HG03175 (cell line): ENCODE measurements around the gene KRT80.

Experiments used
- ATAC-seq: cut with Tn5 transposase; IDR thresholded peaks from one replicate; pipeline ENCODE4 v1.9.1; 2021; ENCODE audit warnings: mild to moderate bottlenecking, moderate library complexity; ENCODE audit not compliant: unreplicated experiment

Gene KRT80

DNA sequence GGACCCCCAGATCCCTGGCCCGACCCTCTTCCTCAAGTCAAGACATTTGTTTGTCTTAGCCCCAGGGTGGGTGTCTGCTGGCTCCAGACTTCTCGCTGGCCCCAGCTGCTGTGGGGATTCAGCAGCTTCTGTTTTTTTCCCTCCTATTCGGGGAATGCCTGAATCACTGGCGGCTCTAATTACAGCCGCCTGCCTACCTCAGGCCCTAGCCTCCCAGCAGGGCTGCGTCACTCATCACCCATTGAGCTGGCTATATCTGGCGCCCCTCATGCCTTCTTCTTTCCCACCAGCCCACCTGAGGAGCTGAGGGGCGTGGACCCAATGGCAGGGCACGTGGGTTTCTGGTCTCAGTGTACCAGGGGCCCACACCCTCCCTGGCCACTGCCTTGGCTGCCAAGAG, 10.1 kb downstream of the KRT80 start:
- ATAC-seq, result no peak

DNA sequence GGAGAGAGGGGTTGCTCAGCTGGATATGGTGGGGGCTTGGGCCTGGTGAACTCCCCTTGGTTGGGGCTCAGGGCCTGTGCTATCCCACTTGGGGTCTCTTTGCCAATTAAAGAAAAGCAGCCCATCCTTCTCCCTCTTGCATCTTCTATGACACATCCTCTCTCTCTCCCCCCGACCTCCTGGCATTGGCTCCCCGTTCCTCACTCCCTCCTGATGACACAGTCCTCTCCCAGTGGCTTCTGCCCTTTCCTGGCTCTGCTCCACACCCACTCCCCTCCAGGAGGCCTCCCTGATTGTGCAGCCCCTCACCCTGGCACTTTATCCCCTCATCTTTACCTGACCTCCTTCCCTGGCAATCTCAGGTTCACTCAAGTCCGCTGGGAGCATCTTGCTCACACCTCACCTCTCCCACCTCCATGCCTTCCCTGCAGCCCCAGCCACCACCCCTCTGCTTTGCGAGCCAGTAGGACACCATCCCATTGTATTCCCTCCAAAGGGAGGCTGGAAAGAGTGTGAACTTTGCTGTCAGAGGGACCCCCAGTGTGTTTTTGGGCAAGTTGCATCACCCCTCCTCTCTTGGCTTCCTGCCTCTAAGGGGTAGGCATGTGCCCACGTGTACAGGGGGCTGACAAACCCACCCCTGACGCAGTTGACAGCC, 10.7 kb downstream of the KRT80 start:
- no peak for ATAC-seq

DNA sequence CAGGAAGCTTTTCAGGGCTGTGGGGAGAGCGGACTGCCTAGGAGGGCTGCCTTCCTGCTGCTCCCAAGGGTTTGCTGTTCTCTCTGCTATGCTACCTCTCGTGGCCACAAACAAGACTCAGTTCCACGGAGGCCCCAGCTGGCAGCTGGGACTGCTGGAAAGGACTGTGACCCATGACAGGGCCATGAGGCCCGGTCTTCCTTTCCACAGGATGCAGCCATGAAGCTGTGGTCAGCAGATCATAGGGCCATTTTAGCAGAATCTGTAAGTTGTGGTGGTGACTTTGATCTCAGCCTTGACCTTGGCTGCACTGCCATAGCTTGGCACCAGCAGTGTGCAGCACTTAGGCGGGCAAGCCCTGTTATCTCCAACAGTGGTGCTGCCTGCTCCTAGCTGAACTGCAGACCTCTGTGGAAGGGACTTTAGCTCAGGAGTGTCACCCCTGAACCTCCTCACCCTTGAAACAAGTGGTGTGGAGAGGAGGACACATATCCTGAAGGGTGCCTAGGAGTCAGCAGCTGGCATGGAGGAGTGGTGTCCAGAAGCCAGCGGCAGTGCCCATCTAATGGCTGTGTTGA, 12.3 kb downstream of the KRT80 start:
- no peak for ATAC-seq

DNA sequence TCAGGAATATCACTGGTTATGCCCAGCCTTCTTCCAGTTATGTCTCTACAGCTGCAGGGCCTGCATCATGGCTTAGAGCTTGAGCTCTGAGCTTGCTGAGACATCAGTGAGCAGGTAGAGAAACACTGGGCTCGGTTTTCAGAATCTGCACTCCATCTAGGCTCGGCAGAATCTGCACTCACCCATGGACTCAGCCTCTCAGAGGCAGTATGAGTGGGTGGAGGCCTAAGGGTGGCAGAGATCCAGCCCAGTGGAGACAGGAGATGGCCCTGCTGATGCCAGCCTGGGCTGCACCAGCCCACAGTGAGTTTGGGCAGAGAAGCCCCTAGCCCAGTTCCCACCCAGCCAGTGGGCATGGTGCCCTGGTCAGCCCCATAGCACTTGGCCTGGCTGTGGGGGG, 12.8 kb downstream of the KRT80 start:
- no peak for ATAC-seq

DNA sequence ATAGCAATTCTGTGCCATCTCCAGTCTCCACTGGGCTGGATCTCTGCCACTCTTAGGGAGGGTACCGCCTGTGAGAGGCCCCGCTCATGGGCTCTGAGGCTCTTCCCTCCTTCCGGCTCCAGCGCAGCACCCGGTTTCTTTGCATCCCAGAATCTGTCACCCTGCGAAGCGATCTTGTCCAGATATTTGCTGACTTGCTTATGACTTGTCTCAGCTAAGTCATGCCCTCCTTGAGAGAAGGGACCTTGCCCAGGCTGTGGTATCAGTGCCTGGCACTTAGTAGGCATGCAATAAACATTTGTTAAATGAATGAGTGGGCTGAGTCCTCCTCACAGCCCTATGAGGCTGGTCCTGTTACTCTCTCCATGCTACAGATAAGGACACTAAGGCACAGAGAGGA, 13.4 kb downstream of the KRT80 start:
- no peak for ATAC-seq

DNA sequence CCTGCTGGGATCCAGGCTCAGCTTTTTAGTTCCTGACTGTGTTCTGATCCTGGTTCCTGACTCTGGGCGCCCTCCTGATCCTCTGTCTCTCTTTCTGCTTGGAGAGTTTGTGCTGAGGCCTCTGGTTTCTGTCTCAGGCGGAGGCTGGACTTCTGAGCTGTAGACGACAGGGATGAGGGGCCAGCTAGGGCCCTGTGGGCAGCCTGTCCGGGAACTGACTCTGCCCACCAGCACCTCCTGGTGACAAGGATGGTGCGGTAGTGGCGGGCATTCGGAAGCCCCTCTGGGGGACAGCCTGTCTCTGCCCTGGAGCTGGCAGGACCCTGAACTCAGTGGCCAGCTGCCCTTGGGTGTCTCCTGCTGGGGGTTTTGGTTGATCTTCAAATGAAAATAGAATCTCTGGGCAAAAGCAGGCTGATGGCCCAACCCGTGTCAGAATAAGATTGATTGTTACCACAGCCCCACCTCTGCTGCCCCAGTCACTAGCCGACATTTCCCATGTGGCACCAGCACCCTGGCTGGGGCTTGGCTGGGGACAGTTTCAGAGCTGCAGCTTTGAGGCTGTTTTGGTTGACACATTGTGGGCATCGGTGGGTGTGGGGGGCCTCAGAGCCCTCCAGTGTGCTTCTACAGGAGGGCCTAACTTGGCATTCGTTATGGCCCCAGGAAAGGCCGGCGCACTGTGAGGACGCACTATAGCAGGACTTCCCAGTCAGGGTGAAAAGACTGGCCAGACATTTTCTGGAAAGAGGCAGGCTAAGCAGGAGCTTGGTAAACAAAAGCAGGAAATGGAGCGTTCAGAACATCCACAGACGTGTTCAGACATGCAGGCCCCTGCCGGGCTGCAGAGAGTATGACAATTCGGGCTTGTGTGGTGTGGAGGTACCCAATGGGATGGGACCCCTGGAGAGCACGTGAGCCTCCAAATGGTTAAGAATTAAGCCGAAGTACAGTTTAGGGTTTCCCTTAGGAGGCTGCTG, 16.2 kb downstream of the KRT80 start:
- ATAC-seq, result no peak

DNA sequence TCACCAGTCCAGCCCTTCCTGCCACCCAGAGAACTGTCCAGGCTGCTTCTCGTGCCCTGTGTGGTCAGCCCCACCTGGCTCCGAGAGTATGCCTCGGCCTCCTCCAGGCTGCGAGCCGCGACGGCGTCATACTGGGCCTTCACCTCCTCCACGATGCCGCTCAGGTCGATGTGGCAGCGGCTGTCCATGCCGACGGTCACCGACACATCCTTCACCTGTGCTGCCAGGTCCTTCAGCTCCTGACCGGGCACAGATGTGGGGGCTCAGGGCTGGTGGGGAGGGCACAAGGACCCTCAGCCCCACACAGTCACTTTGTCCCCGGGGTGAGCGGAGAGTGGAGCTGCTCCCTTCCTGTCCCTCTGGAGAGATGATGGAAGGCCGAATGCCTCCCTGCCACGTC, 18.3 kb downstream of the KRT80 start:
- ATAC-seq, result no peak

DNA sequence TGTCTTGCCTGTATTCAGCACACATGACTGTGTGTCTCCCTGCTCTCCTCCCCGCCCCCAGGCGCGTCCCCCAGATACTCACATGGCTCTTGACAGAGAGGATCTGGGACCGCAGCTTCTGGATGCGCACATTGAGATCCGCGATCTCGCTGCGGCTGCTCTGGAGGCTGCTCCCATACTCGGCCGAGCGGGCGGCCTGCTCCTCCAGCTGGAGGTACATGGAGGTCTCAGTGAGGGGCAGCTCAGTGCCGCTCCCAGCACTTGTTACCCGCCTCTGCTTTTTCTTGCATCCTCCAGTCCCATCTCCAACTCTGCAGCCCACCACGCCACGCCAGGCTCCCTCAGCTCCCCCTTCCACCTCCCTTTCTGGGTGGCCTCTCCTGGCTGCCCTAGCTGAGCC, 18.9 kb downstream of the KRT80 start:
- no peak for ATAC-seq

DNA sequence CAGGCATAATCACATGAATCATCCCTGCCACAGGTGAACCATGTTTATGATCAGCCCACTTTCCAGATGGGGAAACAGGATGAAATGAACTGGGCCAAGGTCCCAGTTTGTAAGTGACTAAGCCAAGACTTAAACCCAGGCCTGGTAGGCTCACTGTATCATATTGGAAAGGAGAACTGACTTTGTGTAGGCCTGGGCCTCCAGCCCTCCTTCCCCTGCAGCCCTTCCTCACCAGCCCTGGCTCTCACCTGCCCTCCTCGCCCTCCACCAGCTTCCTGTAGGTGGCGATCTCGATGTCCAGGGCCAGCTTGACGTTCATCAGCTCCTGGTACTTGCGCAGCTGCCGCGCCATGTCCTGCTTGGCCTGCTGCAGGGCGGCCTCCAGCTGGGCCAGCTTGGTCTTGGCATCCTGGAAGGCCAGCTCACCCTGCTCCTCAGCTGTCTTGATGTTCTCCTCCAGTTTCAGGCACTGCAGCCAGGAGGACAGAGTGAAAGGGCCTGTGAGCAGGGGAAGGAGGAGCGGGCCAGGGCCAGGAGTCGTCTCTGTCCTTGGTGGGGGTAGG, 19.8 kb downstream of the KRT80 start:
- no peak for ATAC-seq

DNA sequence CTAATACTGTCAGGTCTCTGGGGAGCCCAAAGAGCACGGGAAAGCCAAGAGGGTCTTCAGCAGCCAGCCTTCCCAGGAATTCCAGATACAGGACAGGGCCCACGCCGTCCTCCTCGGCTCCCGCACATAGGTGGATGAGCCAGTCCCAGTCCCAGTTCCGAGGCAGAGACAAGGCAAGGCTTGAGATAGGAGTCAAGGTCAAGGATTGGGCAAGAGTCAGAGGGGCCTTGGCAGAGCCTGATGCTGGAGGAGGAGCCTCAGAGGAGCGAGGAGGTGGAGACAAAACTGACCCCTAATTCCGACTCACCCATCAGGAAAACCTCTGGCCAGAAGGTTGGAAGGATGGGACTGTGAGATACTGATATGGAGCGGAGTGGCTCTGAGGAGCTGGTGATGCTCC, 21.0 kb downstream of the KRT80 start:
- no peak for ATAC-seq

DNA sequence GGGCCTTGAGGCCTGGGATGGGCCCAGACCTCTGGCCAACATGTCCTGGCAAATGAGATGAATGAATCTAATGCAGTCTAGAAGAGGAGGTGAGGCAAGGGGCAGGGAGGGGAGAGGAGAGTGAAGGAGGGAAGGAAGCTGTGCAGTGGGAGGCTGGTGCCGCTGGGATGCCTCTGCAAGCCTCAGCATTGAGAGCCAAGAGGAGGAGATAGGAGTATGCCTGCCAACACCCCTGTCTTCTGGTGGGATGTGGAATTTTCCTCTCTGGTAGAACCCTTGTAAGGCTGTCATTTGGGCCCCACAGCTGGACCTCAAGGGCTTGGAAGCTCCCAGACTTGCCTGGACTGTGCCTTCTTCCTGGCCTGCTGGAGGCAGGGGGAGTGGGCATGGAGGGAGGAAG, 21.9 kb downstream of the KRT80 start:
- ATAC-seq, result no peak

DNA sequence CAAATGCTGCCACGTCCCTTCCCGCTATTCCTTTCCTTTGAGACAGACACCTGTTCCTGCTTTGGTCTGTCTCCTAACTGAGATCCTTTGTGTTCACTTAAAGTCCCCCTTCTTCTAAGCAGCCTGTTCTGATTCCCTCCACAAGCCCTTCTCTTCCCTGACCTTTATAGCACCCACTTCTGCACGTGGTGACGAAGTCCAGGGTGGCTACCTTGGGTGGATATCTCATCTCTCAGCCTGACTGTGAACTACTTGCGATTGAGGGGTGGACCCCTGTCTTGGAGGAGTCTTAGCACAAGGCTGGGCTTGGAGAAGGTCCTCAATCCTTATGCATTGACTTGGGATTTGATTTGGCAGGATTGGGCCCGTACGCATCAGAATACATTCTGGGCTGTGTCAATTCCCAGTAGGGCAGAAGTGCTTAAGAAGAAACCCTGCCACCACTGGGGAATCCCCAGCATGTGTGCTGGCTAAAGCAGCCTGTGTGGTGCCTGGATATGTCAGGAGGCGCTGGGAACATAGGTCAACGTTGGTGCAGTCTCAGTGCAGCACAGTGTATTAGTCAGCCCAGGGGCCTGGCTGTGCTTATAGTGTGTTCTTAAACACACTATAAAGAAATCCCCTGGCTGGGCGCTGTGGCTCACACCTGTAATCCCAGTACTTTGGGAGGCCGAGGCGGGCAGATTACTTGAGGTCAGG, 23.6 kb downstream of the KRT80 start:
- ATAC-seq, result no peak

DNA sequence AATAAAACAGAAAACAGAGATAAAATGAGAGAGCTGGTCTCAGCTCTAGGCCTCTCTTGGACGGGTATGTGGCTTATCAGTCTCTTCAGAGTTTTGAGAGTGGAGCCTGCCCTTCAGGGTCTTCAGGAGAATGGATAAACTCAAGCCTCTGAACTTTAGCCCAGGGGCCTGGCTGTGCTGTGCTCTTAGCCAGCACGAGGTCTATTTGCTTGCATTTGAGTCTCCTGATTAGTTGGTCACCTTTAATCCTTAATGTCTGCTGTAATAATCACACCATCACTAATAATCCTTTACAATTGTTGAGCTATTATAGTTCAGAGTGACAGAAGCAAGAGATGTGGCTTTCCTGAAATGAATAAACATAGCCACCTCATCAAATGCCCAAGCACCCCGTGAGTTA, 24.3 kb downstream of the KRT80 start:
- no peak for ATAC-seq

DNA sequence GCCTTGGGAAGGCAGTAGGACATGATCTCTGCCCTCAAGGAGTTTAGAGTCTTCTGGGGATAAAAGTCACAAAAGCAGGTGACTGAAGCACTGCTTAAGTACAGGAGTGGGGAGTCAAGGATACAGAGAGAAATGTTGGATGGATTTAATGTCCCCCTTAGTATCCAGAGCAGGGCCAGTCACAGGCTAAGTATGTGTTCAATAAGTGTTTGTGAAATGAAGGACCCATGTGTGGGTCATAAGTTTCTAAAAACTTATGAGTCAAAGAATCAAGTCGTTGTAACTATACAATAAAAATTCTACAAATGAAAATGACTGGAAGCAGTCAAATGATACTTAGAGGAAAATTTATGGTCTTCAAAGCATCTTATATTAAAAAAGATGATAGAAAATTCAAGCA, 25.1 kb downstream of the KRT80 start:
- ATAC-seq, result no peak

DNA sequence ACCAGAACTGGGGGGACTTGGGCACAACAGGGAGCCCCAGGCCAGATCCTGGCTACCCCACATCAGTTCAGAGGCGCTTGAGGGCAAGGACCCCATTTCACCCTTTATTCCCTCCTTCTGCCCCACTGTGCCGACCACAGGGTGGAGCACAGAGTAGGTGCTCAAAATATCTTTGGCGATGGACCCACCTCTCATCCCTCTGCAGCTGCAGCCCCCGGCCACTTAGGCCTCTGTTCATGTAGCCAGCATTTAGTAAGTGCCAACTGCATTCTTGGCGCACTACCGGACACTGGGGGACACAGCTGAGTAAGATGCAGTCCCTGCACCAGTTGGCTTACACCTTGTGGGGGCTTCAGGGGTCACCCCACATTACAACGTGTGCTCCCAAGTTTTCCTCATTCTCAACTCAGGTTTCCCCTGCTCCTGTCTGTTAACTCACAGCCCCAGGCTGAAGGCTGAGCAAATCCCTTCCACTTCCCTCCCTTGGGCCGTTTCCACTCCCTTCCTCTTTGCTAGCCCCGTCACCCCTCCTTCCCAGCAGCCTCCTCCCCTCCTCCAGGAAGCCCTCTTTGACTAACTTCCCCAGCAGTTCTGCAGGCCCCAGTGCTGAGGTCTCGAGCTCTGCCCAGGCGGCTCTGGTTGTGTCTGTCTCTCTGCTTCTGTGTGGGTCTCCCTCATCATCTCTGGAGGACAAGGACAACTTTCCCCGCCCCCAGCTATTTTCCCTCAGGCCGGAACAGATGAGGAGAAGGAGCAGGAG, 26.5 kb downstream of the KRT80 start:
- no peak for ATAC-seq

DNA sequence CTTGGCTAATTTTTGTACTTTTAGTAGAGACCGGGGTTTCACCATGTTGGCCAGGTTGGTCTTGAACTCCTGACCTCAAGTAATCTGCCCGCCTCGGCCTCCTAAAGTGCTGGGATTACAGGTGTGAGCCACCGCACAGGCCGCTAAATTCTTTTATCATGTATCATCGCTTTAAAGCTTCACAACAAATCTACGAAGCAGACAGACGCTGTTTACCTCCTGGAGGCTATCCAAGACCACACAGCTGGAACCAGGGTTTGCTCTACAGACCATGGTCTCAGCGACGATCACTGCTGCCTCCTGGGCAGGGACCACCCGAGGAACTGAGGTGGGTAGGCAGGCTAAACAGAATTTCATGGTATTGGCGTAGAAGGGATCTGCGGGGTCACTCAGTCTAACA, 27.2 kb downstream of the KRT80 start:
- no peak for ATAC-seq

DNA sequence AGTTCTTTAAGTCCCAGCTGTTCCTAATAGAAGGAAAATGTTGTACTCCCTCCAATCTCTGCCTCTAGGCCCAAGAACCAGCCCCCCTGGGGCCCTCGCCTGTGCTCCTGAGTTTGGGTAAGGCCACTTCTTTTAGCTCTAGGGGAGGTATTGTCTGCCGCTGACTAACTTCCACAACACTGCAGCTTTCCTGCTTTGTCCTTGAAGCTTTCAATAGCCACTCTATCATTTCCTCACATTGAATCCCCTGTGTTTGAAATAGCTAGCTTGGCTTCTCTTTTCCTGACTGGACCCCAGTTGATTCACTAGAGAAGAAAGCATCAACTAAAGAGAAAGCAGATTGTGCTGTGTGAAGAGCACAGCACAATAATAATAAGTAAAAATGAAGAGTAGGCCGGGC, 28.8 kb downstream of the KRT80 start:
- no peak for ATAC-seq

DNA sequence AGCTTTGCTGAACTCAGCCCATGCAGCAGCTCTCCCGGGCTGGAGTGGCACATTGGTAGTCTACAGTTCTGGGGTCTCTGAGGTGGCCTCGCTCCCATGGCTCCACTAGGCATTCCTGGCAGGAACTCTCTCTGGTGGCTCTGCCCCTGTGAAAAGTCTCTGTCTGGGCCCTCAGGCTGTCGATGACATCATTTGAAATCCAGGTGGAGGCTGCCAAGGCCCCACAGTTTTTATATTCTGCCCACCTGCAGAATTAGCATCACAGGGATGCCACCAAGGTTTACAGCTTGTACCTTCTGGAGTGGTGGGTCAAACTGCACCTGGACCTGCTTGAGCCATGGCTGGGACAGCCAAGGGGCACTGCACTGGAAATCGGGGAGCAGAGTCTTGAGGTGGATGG, 31.6 kb downstream of the KRT80 start:
- no peak for ATAC-seq

DNA sequence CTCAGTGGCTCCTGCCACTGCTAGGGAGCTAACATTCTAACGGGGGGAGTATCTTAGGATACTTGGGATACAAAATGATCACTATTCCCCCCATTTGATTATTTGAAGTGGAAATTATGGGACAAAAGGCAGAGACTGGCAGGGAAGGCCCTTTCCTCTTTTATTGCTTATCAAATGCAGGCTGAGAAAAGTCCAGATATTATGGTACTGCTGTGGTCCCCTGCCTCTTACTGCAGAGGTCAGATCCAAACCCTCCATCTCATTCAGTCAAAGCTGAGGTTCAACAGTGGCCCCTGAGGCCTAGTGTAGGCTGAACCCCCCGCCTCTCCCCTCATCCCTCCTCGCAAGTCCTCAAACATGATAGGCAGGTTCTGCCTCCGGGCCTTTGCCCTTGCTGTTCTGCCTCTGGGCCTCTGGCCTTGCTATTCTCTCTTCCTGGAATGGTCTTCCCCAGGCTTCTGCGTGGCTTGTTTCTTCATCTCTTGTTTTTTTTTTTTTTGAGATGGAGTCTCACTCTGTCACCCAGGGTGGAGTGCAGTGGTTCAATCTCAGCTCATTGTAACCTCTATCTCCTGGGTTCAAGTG, 34.2 kb downstream of the KRT80 start:
- ATAC-seq, result no peak
